ENCODE measurements around the gene NEURL1B.

Gene NEURL1B

GRCh38 chr5:172659570-172659908, 18.5 kb downstream of the NEURL1B start:
- H3K4me3 ChIP-seq (ENCODE audit: low read length), result peak overlapping the region; percentile 32
- peaks cover 5% of the 10 kb centered on the region for H3K9me3 ChIP-seq (ENCODE audit: low read length)
- H3K27me3 ChIP-seq (ENCODE audit: insufficient read depth, low read length), result no peaks in the 10 kb centered on the region
- no peaks in the 10 kb centered on the region for H3K36me3 ChIP-seq (ENCODE audit: insufficient read depth, low read length)
- H2AFZ ChIP-seq (ENCODE audit: low read depth, low read length), result no peak overlapping the region
- H3K4me1 ChIP-seq (ENCODE audit: insufficient read depth, low read length), result peaks cover 23% of the 10 kb centered on the region

GRCh38 chr5:172659909-172660628, 19.0 kb downstream of the NEURL1B start:
- H3K9me3 ChIP-seq (ENCODE audit: low read length), result peaks cover 5% of the 10 kb centered on the region
- no peaks in the 10 kb centered on the region for H3K36me3 ChIP-seq (ENCODE audit: insufficient read depth, low read length)
- no peak overlapping the region for H2AFZ ChIP-seq (ENCODE audit: low read depth, low read length)
- peak overlapping the region; percentile 32 for H3K4me3 ChIP-seq (ENCODE audit: low read length)
- peaks cover 23% of the 10 kb centered on the region for H3K4me1 ChIP-seq (ENCODE audit: insufficient read depth, low read length)
- no peaks in the 10 kb centered on the region for H3K27me3 ChIP-seq (ENCODE audit: insufficient read depth, low read length)

GRCh38 chr5:172660974-172661373, 19.9 kb downstream of the NEURL1B start:
- H2AFZ ChIP-seq (ENCODE audit: low read depth, low read length), result no peak overlapping the region
- H3K4me1 ChIP-seq (ENCODE audit: insufficient read depth, low read length), result peaks cover 23% of the 10 kb centered on the region
- H3K27me3 ChIP-seq (ENCODE audit: insufficient read depth, low read length), result no peaks in the 10 kb centered on the region
- H3K4me3 ChIP-seq (ENCODE audit: low read length), result no peak overlapping the region
- H3K9me3 ChIP-seq (ENCODE audit: low read length), result peaks cover 1% of the 10 kb centered on the region
- no peaks in the 10 kb centered on the region for H3K36me3 ChIP-seq (ENCODE audit: insufficient read depth, low read length)

GRCh38 chr5:172661526-172661925, 20.5 kb downstream of the NEURL1B start:
- Histone ChIP-seq H3K36me3 (ENCODE audit: insufficient read depth, low read length) (no peaks in the 10 kb centered on the region), H3K4me3 (ENCODE audit: low read length) (no peak overlapping the region), H3K4me1 (ENCODE audit: insufficient read depth, low read length) (peaks cover 23% of the 10 kb centered on the region), H3K27me3 (ENCODE audit: insufficient read depth, low read length) (no peaks in the 10 kb centered on the region), H2AFZ (ENCODE audit: low read depth, low read length) (no peak overlapping the region), H3K9me3 (ENCODE audit: low read length) (no peaks in the 10 kb centered on the region)

- no peaks in the 10 kb centered on the region for H3K36me3 ChIP-seq (ENCODE audit: insufficient read depth, low read length)
- no peaks in the 10 kb centered on the region for H3K9me3 ChIP-seq (ENCODE audit: low read length)
- H2AFZ ChIP-seq (ENCODE audit: low read depth, low read length), result no peak overlapping the region
- no peak overlapping the region for H3K4me3 ChIP-seq (ENCODE audit: low read length)
- peaks cover 23% of the 10 kb centered on the region for H3K4me1 ChIP-seq (ENCODE audit: insufficient read depth, low read length)
- no peaks in the 10 kb centered on the region for H3K27me3 ChIP-seq (ENCODE audit: insufficient read depth, low read length)
These were observed 21.5 kb downstream of the NEURL1B start for GRCh38 chr5:172662596-172662995.

- Histone ChIP-seq H2AFZ (ENCODE audit: low read depth, low read length) (no peak overlapping the region), H3K27me3 (ENCODE audit: insufficient read depth, low read length) (no peaks in the 10 kb centered on the region), H3K4me3 (ENCODE audit: low read length) (no peak overlapping the region), H3K36me3 (ENCODE audit: insufficient read depth, low read length) (no peaks in the 10 kb centered on the region), H3K4me1 (ENCODE audit: insufficient read depth, low read length) (peaks cover 24% of the 10 kb centered on the region), H3K9me3 (ENCODE audit: low read length) (no peaks in the 10 kb centered on the region)
These were observed 23.0 kb downstream of the NEURL1B start for GRCh38 chr5:172664018-172664417.

- Histone ChIP-seq H3K36me3 (ENCODE audit: insufficient read depth, low read length) (no peaks in the 10 kb centered on the region), H3K9me3 (ENCODE audit: low read length) (no peaks in the 10 kb centered on the region), H2AFZ (ENCODE audit: low read depth, low read length) (no peak overlapping the region), H3K4me3 (ENCODE audit: low read length) (no peak overlapping the region), H3K4me1 (ENCODE audit: insufficient read depth, low read length) (peaks cover 17% of the 10 kb centered on the region), H3K27me3 (ENCODE audit: insufficient read depth, low read length) (no peaks in the 10 kb centered on the region)
These were observed 23.8 kb downstream of the NEURL1B start for GRCh38 chr5:172664681-172665541.

GRCh38 chr5:172666251-172666650, 25.2 kb downstream of the NEURL1B start:
- no peaks in the 10 kb centered on the region for H3K9me3 ChIP-seq (ENCODE audit: low read length)
- H3K4me1 ChIP-seq (ENCODE audit: insufficient read depth, low read length), result peaks cover 10% of the 10 kb centered on the region
- no peak overlapping the region for H3K4me3 ChIP-seq (ENCODE audit: low read length)
- H3K36me3 ChIP-seq (ENCODE audit: insufficient read depth, low read length), result no peaks in the 10 kb centered on the region
- H2AFZ ChIP-seq (ENCODE audit: low read depth, low read length), result no peak overlapping the region
- no peaks in the 10 kb centered on the region for H3K27me3 ChIP-seq (ENCODE audit: insufficient read depth, low read length)

- Histone ChIP-seq H2AFZ (ENCODE audit: low read depth, low read length) (no peak overlapping the region), H3K4me3 (ENCODE audit: low read length) (no peak overlapping the region), H3K9me3 (ENCODE audit: low read length) (no peaks in the 10 kb centered on the region), H3K36me3 (ENCODE audit: insufficient read depth, low read length) (peaks cover 3% of the 10 kb centered on the region), H3K27me3 (ENCODE audit: insufficient read depth, low read length) (no peaks in the 10 kb centered on the region), H3K4me1 (ENCODE audit: insufficient read depth, low read length) (peaks cover 10% of the 10 kb centered on the region)
These were observed 26.9 kb downstream of the NEURL1B start for GRCh38 chr5:172667786-172668593.

GRCh38 chr5:172668594-172669071, 27.6 kb downstream of the NEURL1B start:
- Histone ChIP-seq H3K4me3 (ENCODE audit: low read length) (no peak overlapping the region), H3K27me3 (ENCODE audit: insufficient read depth, low read length) (no peaks in the 10 kb centered on the region), H3K4me1 (ENCODE audit: insufficient read depth, low read length) (peaks cover 10% of the 10 kb centered on the region), H3K36me3 (ENCODE audit: insufficient read depth, low read length) (peaks cover 3% of the 10 kb centered on the region), H3K9me3 (ENCODE audit: low read length) (no peaks in the 10 kb centered on the region), H2AFZ (ENCODE audit: low read depth, low read length) (no peak overlapping the region)

GRCh38 chr5:172669386-172670004, 28.4 kb downstream of the NEURL1B start:
- Histone ChIP-seq H2AFZ (ENCODE audit: low read depth, low read length) (no peak overlapping the region), H3K27me3 (ENCODE audit: insufficient read depth, low read length) (no peaks in the 10 kb centered on the region), H3K4me3 (ENCODE audit: low read length) (no peak overlapping the region), H3K9me3 (ENCODE audit: low read length) (no peaks in the 10 kb centered on the region), H3K4me1 (ENCODE audit: insufficient read depth, low read length) (peaks cover 5% of the 10 kb centered on the region), H3K36me3 (ENCODE audit: insufficient read depth, low read length) (peaks cover 3% of the 10 kb centered on the region)

GRCh38 chr5:172670005-172670402, 28.9 kb downstream of the NEURL1B start:
- peaks cover 5% of the 10 kb centered on the region for H3K4me1 ChIP-seq (ENCODE audit: insufficient read depth, low read length)
- H3K4me3 ChIP-seq (ENCODE audit: low read length), result no peak overlapping the region
- H2AFZ ChIP-seq (ENCODE audit: low read depth, low read length), result no peak overlapping the region
- peaks cover 3% of the 10 kb centered on the region for H3K36me3 ChIP-seq (ENCODE audit: insufficient read depth, low read length)
- no peaks in the 10 kb centered on the region for H3K9me3 ChIP-seq (ENCODE audit: low read length)
- no peaks in the 10 kb centered on the region for H3K27me3 ChIP-seq (ENCODE audit: insufficient read depth, low read length)
